Measurements from ENCODE around the gene BBLN.
"Not testable (repeated sequence)": the region's sequence is repeated elsewhere in the genome, so short reads cannot be mapped to it uniquely, and the experiment has no call there.

BBLN gene

GRCh38 chr9:128159784-128160602 is at the start of gene BBLN:
Gene BBLN, plus strand, starts transcription at chr9:128160265. Its CDS starts 143 bp downstream, at chr9:128160408.
- peak; percentile 94 to 96 for DNase-seq (ENCODE audit: low read depth in 2 of 2)

GRCh38 chr9:128111726-128112125 is 48.3 kb upstream of the BBLN start:
- not testable (repeated sequence) for DNase-seq (ENCODE audit: low read depth in 2 of 2)

GRCh38 chr9:128113526-128114325 is 46.3 kb upstream of the BBLN start:
- no peak for DNase-seq (ENCODE audit: low read depth in 2 of 2)

GRCh38 chr9:128114326-128115186 is 45.5 kb upstream of the BBLN start:
- no peak for DNase-seq (ENCODE audit: low read depth in 2 of 2)

- no peak for DNase-seq (ENCODE audit: low read depth in 2 of 2)
Measured at GRCh38 chr9:128115187-128116103, 44.6 kb upstream of the BBLN start.

- DNase-seq (ENCODE audit: low read depth in 2 of 2): no peak
Measured at GRCh38 chr9:128116104-128117083, 43.7 kb upstream of the BBLN start.

GRCh38 chr9:128117613-128118471 is 42.2 kb upstream of the BBLN start:
- DNase-seq (ENCODE audit: low read depth in 2 of 2): peak; percentile 95 to 99

GRCh38 chr9:128118472-128118857 is 41.6 kb upstream of the BBLN start:
- no peak for DNase-seq (ENCODE audit: low read depth in 2 of 2)

GRCh38 chr9:128118971-128119665 is 40.9 kb upstream of the BBLN start:
- DNase-seq (ENCODE audit: low read depth in 2 of 2): no peak

GRCh38 chr9:128120061-128120740 is 39.9 kb upstream of the BBLN start:
- no peak for DNase-seq (ENCODE audit: low read depth in 2 of 2)

- DNase-seq (ENCODE audit: low read depth in 2 of 2): no peak
Measured at GRCh38 chr9:128120741-128121465, 39.2 kb upstream of the BBLN start.

- no peak for DNase-seq (ENCODE audit: low read depth in 2 of 2)
Measured at GRCh38 chr9:128121466-128121810, 38.6 kb upstream of the BBLN start.

GRCh38 chr9:128121924-128122808 is 37.9 kb upstream of the BBLN start:
- no peak for DNase-seq (ENCODE audit: low read depth in 2 of 2)

- DNase-seq (ENCODE audit: low read depth in 2 of 2): no peak
Measured at GRCh38 chr9:128122809-128123175, 37.3 kb upstream of the BBLN start.

GRCh38 chr9:128123451-128124080 is 36.5 kb upstream of the BBLN start:
- no peak for DNase-seq (ENCODE audit: low read depth in 2 of 2)
